Neural progenitor cell (in vitro differentiated cells): Measurements from ENCODE around the gene LRFN2.

Experiments
- CTCF ChIP-seq: fragments of 200-600 bp; sonication (generic); IDR thresholded peaks from 2 replicates; pipeline ENCODE4 v1.5.1; 2017; ENCODE audit warnings: antibody characterized with exemption, mild to moderate bottlenecking
- EZH2 ChIP-seq: fragments of 200-600 bp; sonication (generic); IDR thresholded peaks from 2 replicates; pipeline ENCODE4 v1.6.1; 2017; ENCODE audit warnings: antibody characterized with exemption, mild to moderate bottlenecking, moderate library complexity
- EZH2phosphoT487 ChIP-seq: fragments of 200-600 bp; sonication (generic); IDR thresholded peaks from 2 replicates; pipeline ENCODE4 v1.6.1; 2017; ENCODE audit warnings: antibody characterized with exemption

DNA sequence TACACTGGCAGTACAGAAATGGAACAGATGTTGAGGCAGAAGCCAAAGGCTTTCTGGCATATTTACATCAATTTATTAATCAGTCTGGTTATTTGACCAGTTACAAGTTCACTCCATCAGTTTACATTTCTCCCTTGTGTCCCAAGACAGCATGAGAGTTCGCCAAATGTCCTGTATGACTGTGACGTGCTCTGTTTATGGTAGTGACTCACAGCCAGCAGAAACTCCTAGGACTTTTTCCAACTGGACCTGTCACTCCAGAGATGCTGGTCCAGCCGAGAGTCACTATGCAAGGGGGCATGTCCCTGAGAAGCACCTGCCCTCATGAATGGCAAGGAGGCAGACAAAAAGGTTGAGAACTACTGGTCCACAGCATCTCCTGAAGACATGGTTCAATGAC lies 160.0 kb downstream of the LRFN2 start:
- TF ChIP-seq EZH2 (no peak), CTCF (no peak), EZH2phosphoT487 (no peak)
